K562 (cell line): ENCODE results near the gene ARHGAP15. TPM values are rescaled to one million over a fixed set of nuclear protein-coding genes. Genes with fewer than 3 reads are reported as not detected.

ENCODE experiments used
- ATAC-seq: fragments of 200-7000 bp; cut with Tn5 transposase; 3 replicates; pipeline ENCODE4 v1.9.1; 2020; ENCODE audit warnings: moderate library complexity
- BruUV-seq: library from RNA; stranded (reverse); fragments of 400-500 nt; replicated peaks from 2 replicates; lab custom pipeline; 2021; lab: Mats Ljungman, UMichigan
- CTCF ChIA-PET: fragments of 300-600 bp; formaldehyde crosslinking; extraction: SDS; loops from one replicate; lab custom pipeline; 2021; ENCODE audit warnings: low intra/inter-chr PET ratio; lab: Yijun Ruan, JAX
- POLR2A ChIA-PET: fragments of 300-600, 350-650 bp; sonication (Branson Sonifier 250); formaldehyde crosslinking; extraction: SDS; loops from one replicate; lab custom pipeline; 2021; ENCODE audit warnings: antibody characterized with exemption, inconsistent platforms; lab: Yijun Ruan, JAX
- DNase-seq, 4 experiments: peaks; one replicate each; pipeline versions ENCODE4 v3.0.0 to v3.0.0-alpha.2; 2011 to 2018; ENCODE audit warnings: low spot score in 3 of 4, mixed read lengths in 3 of 4; ENCODE audit errors: extremely low read depth in 1 of 4
- FAIRE-seq: peaks from 2 replicates; lab custom pipeline; 2011; peaks lifted over from hg19 to GRCh38; lab: Jason Lieb, UNC
- H2AFZ ChIP-seq: 2 replicates; pipeline ENCODE4 v1.6.0; 2011; ENCODE audit warnings: low read depth, low read length, control low read depth, inconsistent platforms
- H3K27ac ChIP-seq: fragments of 200-600 bp; 3 replicates; pipeline ENCODE4 v1.8.0; 2011; ENCODE audit warnings: low read depth, mild to moderate bottlenecking, control low read depth, inconsistent platforms, low read length, moderate library complexity, mixed read lengths; ENCODE audit errors: extremely low read depth
- H3K27me3 ChIP-seq, 2 experiments: fragments of 300-600 bp in 1 of 2; 2 replicates in 1 of 2; 3 replicates in 1 of 2; pipeline versions ENCODE4 v1.6.0 to v1.8.0; 2011; ENCODE audit warnings: inconsistent platforms in 2 of 2, low read length in 2 of 2, mild to moderate bottlenecking in 1 of 2, mixed read lengths in 1 of 2, moderate library complexity in 1 of 2; ENCODE audit not compliant: control insufficient read depth in 2 of 2, insufficient read depth in 2 of 2
- H3K36me3 ChIP-seq: fragments of 300-600 bp; 3 replicates; pipeline ENCODE4 v1.8.0; 2011; ENCODE audit warnings: mild to moderate bottlenecking, low read length, inconsistent platforms; ENCODE audit not compliant: control insufficient read depth, insufficient read depth
- H3K4me1 ChIP-seq, 2 experiments: fragments of 200-600 bp in 1 of 2; replicated peaks in 1 of 2; 2 replicates in 1 of 2; 3 replicates in 1 of 2; pipeline versions ENCODE4 v1.5.1 to v1.8.0; 2011; ENCODE audit warnings: inconsistent platforms in 2 of 2, low read length in 2 of 2, mild to moderate bottlenecking in 1 of 2, mixed read lengths in 1 of 2, moderate library complexity in 1 of 2; ENCODE audit not compliant: control insufficient read depth in 2 of 2, insufficient read depth in 2 of 2
- H3K4me2 ChIP-seq: 2 replicates; pipeline ENCODE4 v1.6.1; 2011; ENCODE audit warnings: low read length, control low read depth, inconsistent platforms, mixed read lengths; ENCODE audit not compliant: insufficient read depth
- H3K4me3 ChIP-seq: fragments of 200-600 bp; sonication (generic), shearing (Covaris generic); 2 replicates; pipeline ENCODE4 v1.5.1; 2016; ENCODE audit warnings: control low read depth, inconsistent platforms
- H3K79me2 ChIP-seq: fragments of 200-600 bp; 3 replicates; pipeline ENCODE4 v1.8.0; 2011; ENCODE audit warnings: low read length, inconsistent platforms; ENCODE audit not compliant: control insufficient read depth, insufficient read depth
- H3K9ac ChIP-seq, 2 experiments: 2 replicates each; pipeline versions ENCODE4 v1.6.0 to v1.6.1; 2011; ENCODE audit warnings: low read depth in 2 of 2, low read length in 2 of 2, control low read depth in 1 of 2, inconsistent platforms in 1 of 2, mild to moderate bottlenecking in 1 of 2, mixed read lengths in 1 of 2; ENCODE audit not compliant: insufficient read depth in 1 of 2
- H3K9me1 ChIP-seq: one replicate; pipeline ENCODE4 v1.6.0; 2011; ENCODE audit warnings: inconsistent platforms, mild to moderate bottlenecking, low read length, moderate library complexity; ENCODE audit not compliant: control insufficient read depth, insufficient read depth
- H3K9me3 ChIP-seq: replicated peaks from 2 replicates; pipeline ENCODE4 v1.5.1; 2011; ENCODE audit warnings: low read depth, low read length, inconsistent platforms; ENCODE audit not compliant: control insufficient read depth, insufficient read depth
- H4K20me1 ChIP-seq: replicated peaks from 2 replicates; pipeline ENCODE4 v1.6.1; 2011; ENCODE audit warnings: low read length, inconsistent platforms, mixed read lengths; ENCODE audit not compliant: control insufficient read depth, insufficient read depth
- NCOA2 ChIP-seq, 2 experiments: fragments of 450-650 bp; IDR thresholded peaks; 2 replicates each; pipeline ENCODE4 v1.6.1; 2018; ENCODE audit warnings: mild to moderate bottlenecking in 2 of 2, moderate library complexity in 1 of 2; ENCODE audit not compliant: partially characterized antibody in 2 of 2
- PTTG1 ChIP-seq: fragments of 450-650 bp; IDR thresholded peaks from 2 replicates; pipeline ENCODE4 v1.6.1; 2016; ENCODE audit warnings: low read depth, mild to moderate bottlenecking, missing genetic modification characterization, missing compliant biosample characterization
- RBBP5 ChIP-seq: fragments of 200-600 bp; sonication (generic); IDR thresholded peaks from 2 replicates; pipeline ENCODE4 v1.6.1; 2012; ENCODE audit warnings: borderline replicate concordance, mild to moderate bottlenecking, low read length, control low read depth, inconsistent platforms; ENCODE audit not compliant: insufficient read depth, poor library complexity, severe bottlenecking
- ZNF12 ChIP-seq: sonication (generic); formaldehyde crosslinking; IDR thresholded peaks from 2 replicates; pipeline ENCODE4 v1.4.0; 2020; ENCODE audit warnings: mild to moderate bottlenecking, missing genetic modification reagents
- ZNF217 ChIP-seq: sonication (generic); formaldehyde crosslinking; IDR thresholded peaks from 2 replicates; pipeline ENCODE4 v1.8.0; 2022; ENCODE audit warnings: mild to moderate bottlenecking, missing genetic modification reagents
- ZNF224 ChIP-seq: sonication (generic); formaldehyde crosslinking; IDR thresholded peaks from 2 replicates; pipeline ENCODE4 v1.8.0; 2022; ENCODE audit warnings: mild to moderate bottlenecking, missing genetic modification reagents
- WGBS: fragments of 100-300 bp; shearing (Covaris generic); methylation state at CpG from one replicate; pipeline ENCODE4 v1.1.6; 2016; ENCODE audit warnings: low coverage, mixed read lengths; ENCODE audit not compliant: insufficient coverage; ENCODE audit errors: missing lambda C conversion rate; 5-methylcytosine and 5-hydroxymethylcytosine counted together
- in situ Hi-C: fragments of 300-500 bp; cut with MboI; formaldehyde crosslinking; loops from 4 replicates; pipeline ENCODE4 v1.15.0; 2018; ENCODE audit warnings: inconsistent platforms, mixed read lengths
- intact Hi-C: fragments of 100-400 bp; cut with micrococcal nuclease; formaldehyde crosslinking; loops from 2 replicates; pipeline ENCODE4 v1.14.2; 2022
- polyA plus RNA-seq, 8 experiments: library from polyadenylated mRNA; depleted of rRNA in 4 of 8; stranded (reverse) in 5 of 8; unstranded in 3 of 8; fragments of >200 nt; fragmentation: Nextera tagmentation in 2 of 8; fragmentation: Illumina TruSeq in 1 of 8; extraction: Ambion mirVana in 2 of 8; extraction: Trizol in 1 of 8; gene quantifications; 2 replicates each; pipeline versions ENCODE4 v1.2.1 to v1.2.3, GENCODE V29; 2011 to 2014; ENCODE audit warnings: inconsistent platforms in 1 of 8, missing spikeins in 1 of 8
- total RNA-seq, 7 experiments: library from RNA; depleted of rRNA in 6 of 7; stranded (reverse); fragments of >200 nt in 6 of 7; fragmentation: Illumina TruSeq in 2 of 7; extraction: Trizol in 2 of 7; gene quantifications; 2 replicates each; pipeline versions ENCODE4 v1.2.1 to v1.2.3, GENCODE V29; 2011 to 2021; ENCODE audit warnings: low replicate concordance in 1 of 7
- TF ChIP-seq, protein P1 (sequence below), 2 experiments: fragments of 450-650 bp; IDR thresholded peaks; 2 replicates each; pipeline ENCODE4 v1.6.1; 2016
- TF ChIP-seq, protein P2 (sequence below): fragments of 150-350 bp; conservative IDR thresholded peaks from 2 replicates; pipeline ENCODE4 v1.6.1; 2014; ENCODE audit warnings: low read length

The ARHGAP15 gene
- total and polyA plus RNA-seq, 9 of the 15 experiments (the other 6 are each of a cell fraction or from before 2014, with no cell fraction given), result 1.5 to 17.9 (median 7.9) TPM

DNA sequence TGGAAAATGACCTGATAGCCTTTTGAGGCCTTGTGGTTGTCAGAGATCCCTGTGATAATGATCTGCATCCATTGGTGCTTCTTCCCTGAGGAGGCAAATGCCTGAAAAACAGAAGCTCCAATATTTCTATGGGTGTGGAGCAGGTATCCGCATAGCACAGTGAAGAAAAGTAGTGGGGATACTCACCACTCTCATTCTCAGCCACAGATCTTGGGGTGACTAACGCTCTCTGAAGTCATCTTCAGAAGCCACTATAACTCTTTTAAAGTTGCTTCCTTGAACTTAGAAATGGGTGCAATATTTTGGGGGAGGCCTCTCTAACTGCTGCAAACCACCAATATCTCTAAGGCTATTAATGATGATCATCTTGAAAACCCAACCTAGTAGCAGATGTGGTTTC, 46.2 kb downstream of the ARHGAP15 start:
- WGBS, result 8% methylated on average over 2 of the region's 2 CpGs
- Histone ChIP-seq H3K9me1 (no peaks in the 10 kb centered on the region), H2AFZ (no peak overlapping the region), H3K4me1 (no peaks in the 10 kb centered on the region), H3K27ac (no peak overlapping the region), H3K9ac (no peak overlapping the region), H3K36me3 (no peaks in the 10 kb centered on the region), H3K27me3 (no peaks in the 10 kb centered on the region), H3K4me2 (no peak overlapping the region), H3K79me2 (no peaks in the 10 kb centered on the region), H3K9me3 (no peaks in the 10 kb centered on the region), H4K20me1 (no peaks in the 10 kb centered on the region), H3K4me3 (no peak overlapping the region)
- POLR2A ChIA-PET, result no interaction called here
- no peak for ATAC-seq
- no TSS peak for BruUV-seq
- intact Hi-C loops, result no loop called here
- in situ Hi-C loops, result no loop called here
- no peak for DNase-seq
- TF ChIP-seq ZNF224 (CRISPR knock-in tag) (no peak), ZNF12 (no peak), PTTG1 (tag) (no peak), NCOA2 (IDR thresholded peaks at IDR 0.05; ENCODE audit: partially characterized antibody in 2 of 2) (no peak)
- CTCF ChIA-PET, result no interaction called here
- no peak for FAIRE-seq

DNA sequence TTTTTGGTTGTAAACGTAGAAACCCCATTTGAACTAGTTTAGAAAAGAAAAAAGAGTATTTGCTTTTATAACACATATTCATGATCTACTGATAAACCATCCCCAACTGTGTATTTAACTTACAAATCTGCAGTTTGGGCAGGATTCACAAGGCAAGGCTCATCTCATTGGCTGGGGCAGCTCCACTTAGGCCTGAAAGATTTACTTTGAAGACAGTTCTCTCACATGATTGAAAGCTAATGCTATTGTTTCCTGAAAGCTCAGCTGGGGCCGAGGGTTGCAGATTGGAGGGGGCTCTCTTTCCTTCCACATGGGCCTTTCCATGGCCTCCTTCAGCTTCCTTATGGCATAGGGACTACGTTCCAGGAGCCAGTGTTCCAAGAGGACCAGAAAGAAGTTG, 47.4 kb downstream of the ARHGAP15 start:
- in situ Hi-C loops (no loop called here), intact Hi-C loops (no loop called here)
- CTCF ChIA-PET, result no interaction called here
- no peak overlapping the region for H3K4me2 ChIP-seq
- H3K27me3 ChIP-seq, result no peaks in the 10 kb centered on the region
- WGBS, result 0% methylated on average over 3 of the region's 3 CpGs
- H3K9ac ChIP-seq, result no peak overlapping the region
- H3K27ac ChIP-seq, result no peak overlapping the region
- FAIRE-seq, result no peak
- no peak overlapping the region for H2AFZ ChIP-seq
- ATAC-seq, result no peak
- H3K79me2 ChIP-seq, result no peaks in the 10 kb centered on the region
- no peaks in the 10 kb centered on the region for H3K9me3 ChIP-seq
- H3K9me1 ChIP-seq, result no peaks in the 10 kb centered on the region
- no peak for DNase-seq
- H4K20me1 ChIP-seq, result no peaks in the 10 kb centered on the region
- no peaks in the 10 kb centered on the region for H3K4me1 ChIP-seq
- no peak overlapping the region for H3K4me3 ChIP-seq
- TF ChIP-seq, protein P1, sequence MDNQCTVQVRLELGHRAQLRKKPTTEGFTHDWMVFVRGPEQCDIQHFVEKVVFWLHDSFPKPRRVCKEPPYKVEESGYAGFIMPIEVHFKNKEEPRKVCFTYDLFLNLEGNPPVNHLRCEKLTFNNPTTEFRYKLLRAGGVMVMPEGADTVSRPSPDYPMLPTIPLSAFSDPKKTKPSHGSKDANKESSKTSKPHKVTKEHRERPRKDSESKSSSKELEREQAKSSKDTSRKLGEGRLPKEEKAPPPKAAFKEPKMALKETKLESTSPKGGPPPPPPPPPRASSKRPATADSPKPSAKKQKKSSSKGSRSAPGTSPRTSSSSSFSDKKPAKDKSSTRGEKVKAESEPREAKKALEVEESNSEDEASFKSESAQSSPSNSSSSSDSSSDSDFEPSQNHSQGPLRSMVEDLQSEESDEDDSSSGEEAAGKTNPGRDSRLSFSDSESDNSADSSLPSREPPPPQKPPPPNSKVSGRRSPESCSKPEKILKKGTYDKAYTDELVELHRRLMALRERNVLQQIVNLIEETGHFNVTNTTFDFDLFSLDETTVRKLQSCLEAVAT (IDR thresholded peaks at IDR 0.05), result no peak
- TF ChIP-seq ZNF217 (CRISPR knock-in tag), result no peak
- TF ChIP-seq, protein P2, sequence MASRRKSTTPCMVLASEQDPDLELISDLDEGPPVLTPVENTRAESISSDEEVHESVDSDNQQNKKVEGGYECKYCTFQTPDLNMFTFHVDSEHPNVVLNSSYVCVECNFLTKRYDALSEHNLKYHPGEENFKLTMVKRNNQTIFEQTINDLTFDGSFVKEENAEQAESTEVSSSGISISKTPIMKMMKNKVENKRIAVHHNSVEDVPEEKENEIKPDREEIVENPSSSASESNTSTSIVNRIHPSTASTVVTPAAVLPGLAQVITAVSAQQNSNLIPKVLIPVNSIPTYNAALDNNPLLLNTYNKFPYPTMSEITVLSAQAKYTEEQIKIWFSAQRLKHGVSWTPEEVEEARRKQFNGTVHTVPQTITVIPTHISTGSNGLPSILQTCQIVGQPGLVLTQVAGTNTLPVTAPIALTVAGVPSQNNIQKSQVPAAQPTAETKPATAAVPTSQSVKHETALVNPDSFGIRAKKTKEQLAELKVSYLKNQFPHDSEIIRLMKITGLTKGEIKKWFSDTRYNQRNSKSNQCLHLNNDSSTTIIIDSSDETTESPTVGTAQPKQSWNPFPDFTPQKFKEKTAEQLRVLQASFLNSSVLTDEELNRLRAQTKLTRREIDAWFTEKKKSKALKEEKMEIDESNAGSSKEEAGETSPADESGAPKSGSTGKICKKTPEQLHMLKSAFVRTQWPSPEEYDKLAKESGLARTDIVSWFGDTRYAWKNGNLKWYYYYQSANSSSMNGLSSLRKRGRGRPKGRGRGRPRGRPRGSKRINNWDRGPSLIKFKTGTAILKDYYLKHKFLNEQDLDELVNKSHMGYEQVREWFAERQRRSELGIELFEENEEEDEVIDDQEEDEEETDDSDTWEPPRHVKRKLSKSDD, result no peak
- no peak for TF ChIP-seq RBBP5
- POLR2A ChIA-PET, result no interaction called here
- H3K36me3 ChIP-seq, result no peaks in the 10 kb centered on the region
- BruUV-seq, result no TSS peak
